ENCODE results near the gene TNIP1.

DNA sequence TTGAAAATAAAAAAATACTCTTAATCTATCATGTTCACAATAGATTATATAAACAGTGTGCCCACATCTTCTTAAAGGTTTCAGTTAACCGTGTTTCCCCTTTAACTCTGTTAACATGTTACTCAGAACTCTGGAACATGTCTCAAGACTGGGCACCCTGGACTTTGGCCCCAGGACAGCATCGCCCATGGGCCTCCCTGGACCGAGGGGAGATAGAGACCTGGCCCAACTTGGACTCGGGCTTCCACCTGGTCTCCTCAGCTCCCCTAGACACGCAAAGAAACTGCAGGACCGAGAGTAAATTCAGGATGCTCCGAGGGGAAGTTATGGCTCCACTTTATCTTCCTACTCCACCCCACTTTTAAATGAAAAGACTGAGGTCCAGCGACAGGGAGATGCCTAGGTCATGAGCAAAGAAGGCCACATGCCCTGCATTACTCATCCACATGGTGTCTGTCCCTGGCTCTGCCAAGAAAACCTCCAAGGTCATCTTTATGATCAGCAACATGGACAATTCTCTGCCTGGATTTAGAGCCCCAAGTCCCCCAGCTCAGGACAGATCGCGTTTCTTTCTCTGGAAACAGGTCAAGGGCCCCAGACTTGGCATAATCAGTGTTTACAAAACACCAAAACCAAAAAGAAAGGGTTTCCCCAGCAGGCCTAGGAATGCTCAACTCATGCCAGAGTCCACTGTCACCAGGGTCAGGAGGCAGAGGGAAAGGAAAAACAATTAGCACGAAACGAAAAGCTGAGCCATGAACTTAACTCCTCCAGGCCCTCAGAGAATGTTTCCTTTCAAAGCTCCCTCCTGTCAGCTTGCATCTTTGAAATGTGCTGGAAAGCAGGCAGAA is 43.0 kb downstream of the TNIP1 start:
- TF ChIP-seq, protein P1, sequence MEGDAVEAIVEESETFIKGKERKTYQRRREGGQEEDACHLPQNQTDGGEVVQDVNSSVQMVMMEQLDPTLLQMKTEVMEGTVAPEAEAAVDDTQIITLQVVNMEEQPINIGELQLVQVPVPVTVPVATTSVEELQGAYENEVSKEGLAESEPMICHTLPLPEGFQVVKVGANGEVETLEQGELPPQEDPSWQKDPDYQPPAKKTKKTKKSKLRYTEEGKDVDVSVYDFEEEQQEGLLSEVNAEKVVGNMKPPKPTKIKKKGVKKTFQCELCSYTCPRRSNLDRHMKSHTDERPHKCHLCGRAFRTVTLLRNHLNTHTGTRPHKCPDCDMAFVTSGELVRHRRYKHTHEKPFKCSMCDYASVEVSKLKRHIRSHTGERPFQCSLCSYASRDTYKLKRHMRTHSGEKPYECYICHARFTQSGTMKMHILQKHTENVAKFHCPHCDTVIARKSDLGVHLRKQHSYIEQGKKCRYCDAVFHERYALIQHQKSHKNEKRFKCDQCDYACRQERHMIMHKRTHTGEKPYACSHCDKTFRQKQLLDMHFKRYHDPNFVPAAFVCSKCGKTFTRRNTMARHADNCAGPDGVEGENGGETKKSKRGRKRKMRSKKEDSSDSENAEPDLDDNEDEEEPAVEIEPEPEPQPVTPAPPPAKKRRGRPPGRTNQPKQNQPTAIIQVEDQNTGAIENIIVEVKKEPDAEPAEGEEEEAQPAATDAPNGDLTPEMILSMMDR (IDR thresholded peaks at IDR 0.05) = no peak
- TF ChIP-seq POLR2A (IDR thresholded peaks at IDR 0.05; ENCODE audit: low read depth) (no peak), POLR2AphosphoS5 (IDR thresholded peaks at IDR 0.05) (peak; percentile 58 to 64)

Data from esophagus muscularis mucosa (tissue), 3 donors.